ENCODE data around the gene UQCC2.

DNA sequence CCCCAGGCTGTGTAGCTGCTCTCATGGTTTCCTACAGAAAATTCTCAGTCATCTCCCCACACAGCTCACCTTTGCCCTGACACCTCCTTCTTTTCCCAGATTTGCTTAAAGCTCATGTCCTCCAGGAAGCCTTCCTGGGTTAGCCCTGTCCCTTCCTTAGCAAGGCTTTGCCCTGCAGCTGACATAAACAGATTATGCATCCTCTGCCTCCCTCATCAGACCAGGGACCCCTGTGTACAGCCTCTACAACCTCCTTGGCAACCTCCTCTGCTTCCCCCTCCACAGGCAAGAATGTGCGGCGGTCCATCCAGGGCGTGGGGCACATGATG is 39.8 kb downstream of the UQCC2 start:
- TF ChIP-seq, protein P1, sequence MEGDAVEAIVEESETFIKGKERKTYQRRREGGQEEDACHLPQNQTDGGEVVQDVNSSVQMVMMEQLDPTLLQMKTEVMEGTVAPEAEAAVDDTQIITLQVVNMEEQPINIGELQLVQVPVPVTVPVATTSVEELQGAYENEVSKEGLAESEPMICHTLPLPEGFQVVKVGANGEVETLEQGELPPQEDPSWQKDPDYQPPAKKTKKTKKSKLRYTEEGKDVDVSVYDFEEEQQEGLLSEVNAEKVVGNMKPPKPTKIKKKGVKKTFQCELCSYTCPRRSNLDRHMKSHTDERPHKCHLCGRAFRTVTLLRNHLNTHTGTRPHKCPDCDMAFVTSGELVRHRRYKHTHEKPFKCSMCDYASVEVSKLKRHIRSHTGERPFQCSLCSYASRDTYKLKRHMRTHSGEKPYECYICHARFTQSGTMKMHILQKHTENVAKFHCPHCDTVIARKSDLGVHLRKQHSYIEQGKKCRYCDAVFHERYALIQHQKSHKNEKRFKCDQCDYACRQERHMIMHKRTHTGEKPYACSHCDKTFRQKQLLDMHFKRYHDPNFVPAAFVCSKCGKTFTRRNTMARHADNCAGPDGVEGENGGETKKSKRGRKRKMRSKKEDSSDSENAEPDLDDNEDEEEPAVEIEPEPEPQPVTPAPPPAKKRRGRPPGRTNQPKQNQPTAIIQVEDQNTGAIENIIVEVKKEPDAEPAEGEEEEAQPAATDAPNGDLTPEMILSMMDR (IDR thresholded peaks at IDR 0.05): no peak
- no peak for TF ChIP-seq POLR2A (IDR thresholded peaks at IDR 0.05)
